Stimulated activated CD8-positive, alpha-beta memory T cell treated with anti-CD3 and anti-CD28 coated beads, Interleukin-4, amount 100 ng/mL, for 48 hours (primary cell): Measurements from ENCODE around the gene IDH2.
"Not testable (repeated sequence)": the region's sequence is repeated elsewhere in the genome, so short reads cannot be mapped to it uniquely, and the experiment has no call there.

Experiments used
- DNase-seq: peaks from one replicate; pipeline ENCODE4 v3.0.0-alpha.2; 2020

The IDH2 gene

DNA sequence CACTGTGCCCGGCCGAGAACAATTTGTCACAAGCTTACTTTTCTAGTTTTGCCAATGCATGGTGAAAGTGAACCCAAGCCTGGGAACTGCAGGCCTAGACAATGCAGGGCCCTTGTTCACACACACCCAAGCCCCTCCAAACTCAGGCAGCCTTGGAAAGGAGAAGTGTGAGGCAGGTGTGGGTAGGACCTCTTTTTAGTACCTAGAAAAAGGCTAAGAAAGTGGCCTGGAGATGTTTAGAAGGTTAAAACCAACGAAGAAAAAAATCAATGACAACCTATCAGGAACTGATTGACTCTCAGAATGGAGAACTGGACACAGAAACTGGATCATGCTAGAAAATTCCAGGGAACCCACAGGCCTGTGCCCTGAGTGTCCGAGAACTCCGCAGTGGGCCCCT is 18.8 kb downstream of the IDH2 start:
- no peak for DNase-seq

GRCh38 chr15:90082140-90082715 is 20.0 kb downstream of the IDH2 start:
- no peak for DNase-seq

DNA sequence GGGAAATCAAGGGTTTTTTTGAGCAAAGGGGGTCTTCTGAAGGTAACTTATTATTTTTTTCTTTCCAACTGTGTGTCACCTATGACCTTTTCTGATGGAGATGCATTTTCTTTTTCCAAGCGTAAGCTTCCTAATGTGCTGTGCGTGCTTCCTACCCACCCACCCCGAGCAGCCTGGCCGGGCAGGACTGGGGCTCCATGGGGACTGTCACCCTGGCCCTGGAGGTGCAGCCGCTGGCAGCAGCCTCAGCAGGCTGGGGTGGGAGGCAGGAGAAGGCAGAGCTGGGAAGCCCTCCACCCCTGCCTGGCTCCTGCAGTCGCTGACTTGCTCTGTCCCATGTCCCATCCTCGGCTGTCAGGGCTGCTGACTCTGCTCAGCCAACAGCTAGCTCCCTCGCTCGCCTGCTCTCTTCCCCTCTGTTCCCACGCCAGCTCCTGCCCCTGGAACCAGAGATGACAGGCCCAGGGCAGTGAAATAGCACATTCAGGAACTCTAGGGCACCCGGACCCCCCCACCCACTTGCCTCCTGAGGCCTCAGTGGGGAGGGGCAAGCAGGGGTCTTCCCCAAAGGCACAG is 21.4 kb downstream of the IDH2 start:
- DNase-seq: no peak

DNA sequence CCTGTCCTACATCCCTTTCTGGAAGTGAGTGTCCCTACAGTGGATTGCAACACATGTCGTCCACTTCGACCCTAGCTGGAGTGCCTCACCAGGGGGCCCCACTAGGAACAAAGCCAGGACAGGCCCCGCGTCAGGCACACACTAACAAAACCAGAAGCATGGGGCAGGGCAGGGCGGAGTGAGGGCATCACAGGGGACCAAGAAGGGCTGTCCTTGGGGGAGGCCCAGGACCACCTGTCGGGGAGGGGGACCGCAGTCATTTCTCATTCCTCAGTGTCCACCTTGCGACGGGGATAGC is 21.9 kb downstream of the IDH2 start:
- DNase-seq: no peak

DNA sequence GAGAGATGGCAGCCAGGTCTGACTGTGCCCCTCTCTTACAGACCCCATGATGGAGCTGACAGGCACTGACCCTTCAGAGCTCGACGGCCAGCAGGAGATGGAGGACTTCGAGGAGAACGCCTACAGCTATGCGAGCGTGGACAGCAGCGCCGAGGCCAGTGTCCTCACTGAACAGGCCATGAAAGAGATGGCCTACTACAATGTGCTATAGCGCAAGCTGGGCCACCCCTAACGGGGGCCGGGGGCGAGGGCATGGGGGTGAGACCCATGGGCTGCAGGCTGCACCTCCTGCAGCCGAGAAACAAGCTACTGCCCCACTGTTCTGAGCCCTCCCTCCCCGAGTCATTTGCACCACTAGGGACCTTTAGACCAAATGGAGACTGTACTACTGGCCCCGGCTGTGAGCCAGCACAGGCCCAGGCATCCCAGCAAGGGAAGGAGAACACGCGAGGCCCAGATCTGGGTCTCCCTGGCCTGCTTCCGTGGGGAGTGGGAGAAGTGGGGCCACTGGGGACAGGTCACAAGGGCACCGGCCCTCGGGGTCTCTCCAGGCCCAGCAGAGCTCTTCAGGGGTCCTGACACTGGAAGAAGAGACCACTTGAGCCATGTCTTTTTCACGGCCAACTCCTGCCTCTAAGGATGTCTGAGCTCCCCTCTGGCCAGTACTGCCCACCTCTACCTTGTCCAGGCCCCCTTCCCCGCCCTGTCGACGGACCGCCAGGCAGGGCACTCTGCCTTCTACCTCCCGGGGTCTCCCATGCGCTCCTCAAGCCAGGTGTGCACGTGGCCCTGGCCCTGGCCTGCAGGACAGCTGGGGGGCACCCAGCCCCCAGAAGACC is 22.4 kb downstream of the IDH2 start:
- no peak for DNase-seq

- DNase-seq: no peak
Observed at GRCh38 chr15:90078965-90079364, 23.3 kb downstream of the IDH2 start.

- no peak for DNase-seq
Observed at GRCh38 chr15:90076716-90077115, 25.6 kb downstream of the IDH2 start.

GRCh38 chr15:90075420-90076289 is 26.6 kb downstream of the IDH2 start:
- DNase-seq: peak; percentile 65

GRCh38 chr15:90074916-90075315 is 27.4 kb downstream of the IDH2 start:
- DNase-seq: no peak

- no peak for DNase-seq
Observed at GRCh38 chr15:90074023-90074422, 28.2 kb downstream of the IDH2 start.

DNA sequence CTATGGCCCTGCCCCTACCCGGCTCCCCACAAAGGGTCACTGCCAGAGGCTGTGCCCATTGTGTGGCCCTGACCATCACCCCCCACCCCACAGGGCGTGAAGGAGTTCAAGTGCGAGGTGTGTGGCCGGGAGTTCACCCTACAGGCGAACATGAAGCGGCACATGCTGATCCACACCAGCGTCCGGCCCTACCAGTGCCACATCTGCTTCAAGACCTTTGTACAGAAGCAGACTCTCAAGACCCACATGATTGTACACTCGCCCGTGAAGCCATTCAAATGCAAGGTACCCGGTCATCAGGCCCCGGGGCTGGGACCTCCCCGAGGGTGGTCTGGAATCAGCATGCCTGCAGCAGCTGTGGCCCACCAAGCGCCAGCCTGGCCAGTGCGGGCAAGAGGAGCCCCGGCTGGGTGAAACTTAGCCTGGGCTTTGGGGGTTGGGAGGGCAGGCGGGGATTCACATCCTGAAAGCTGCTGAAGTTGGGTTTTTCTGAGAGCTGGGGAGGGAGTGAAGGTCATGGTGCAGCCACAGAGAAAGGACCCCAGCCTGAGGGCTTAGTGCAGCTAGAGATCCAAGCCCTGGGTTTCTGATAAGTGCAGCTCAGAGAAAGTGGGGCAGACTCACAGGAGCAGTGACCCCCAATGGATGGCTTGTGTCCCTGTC is 29.2 kb downstream of the IDH2 start:
- no peak for DNase-seq

- DNase-seq: peak; percentile 86
Observed at GRCh38 chr15:90071220-90071807, 31.0 kb downstream of the IDH2 start.

GRCh38 chr15:90070623-90071022 is 31.6 kb downstream of the IDH2 start:
- not testable (repeated sequence) for DNase-seq

DNA sequence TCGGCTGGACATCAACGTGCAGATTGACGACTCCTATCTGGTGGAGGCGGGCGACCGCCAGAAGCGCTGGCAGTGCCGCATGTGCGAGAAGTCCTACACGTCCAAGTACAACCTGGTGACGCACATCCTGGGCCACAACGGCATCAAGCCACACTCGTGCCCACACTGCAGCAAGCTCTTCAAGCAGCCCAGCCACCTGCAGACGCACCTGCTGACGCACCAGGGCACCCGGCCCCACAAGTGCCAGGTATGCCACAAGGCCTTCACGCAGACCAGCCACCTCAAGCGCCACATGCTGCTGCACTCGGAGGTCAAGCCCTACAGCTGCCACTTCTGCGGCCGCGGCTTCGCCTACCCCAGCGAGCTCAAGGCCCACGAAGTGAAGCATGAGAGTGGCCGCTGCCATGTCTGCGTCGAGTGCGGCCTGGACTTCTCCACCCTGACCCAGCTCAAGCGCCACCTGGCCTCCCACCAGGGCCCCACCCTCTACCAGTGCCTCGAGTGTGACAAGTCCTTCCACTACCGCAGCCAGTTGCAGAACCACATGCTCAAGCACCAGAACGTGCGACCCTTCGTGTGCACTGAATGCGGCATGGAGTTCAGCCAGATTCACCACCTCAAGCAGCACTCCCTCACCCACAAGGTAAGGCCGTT is 34.2 kb downstream of the IDH2 start:
- DNase-seq: no peak

DNA sequence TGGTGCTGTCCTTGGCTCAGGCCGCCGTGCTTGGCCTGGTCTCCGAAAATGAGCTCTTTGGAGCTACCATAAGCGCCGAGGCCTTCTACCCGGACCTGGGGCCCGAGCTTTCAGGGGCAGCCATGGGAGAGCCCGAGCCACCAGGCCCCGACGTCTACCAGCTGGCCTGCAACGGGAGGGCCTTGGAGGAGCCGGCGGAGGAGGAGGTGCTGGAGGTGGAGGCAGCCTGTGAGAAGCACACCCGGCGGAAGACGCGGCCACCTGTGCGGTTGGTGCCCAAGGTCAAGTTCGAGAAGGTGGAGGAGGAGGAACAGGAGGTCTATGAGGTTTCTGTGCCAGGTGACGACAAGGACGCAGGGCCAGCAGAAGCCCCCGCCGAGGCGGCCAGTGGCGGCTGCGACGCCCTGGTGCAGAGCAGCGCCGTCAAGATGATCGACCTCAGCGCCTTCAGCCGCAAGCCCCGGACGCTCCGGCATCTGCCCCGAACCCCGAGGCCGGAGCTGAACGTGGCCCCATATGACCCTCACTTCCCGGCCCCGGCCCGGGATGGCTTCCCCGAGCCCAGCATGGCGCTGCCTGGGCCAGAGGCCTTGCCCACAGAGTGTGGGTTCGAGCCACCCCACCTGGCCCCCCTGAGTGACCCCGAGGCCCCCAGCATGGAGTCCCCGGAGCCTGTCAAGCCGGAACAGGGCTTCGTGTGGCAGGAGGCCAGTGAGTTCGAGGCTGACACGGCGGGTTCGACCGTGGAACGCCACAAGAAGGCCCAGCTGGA is 34.9 kb downstream of the IDH2 start:
- no peak for DNase-seq

DNA sequence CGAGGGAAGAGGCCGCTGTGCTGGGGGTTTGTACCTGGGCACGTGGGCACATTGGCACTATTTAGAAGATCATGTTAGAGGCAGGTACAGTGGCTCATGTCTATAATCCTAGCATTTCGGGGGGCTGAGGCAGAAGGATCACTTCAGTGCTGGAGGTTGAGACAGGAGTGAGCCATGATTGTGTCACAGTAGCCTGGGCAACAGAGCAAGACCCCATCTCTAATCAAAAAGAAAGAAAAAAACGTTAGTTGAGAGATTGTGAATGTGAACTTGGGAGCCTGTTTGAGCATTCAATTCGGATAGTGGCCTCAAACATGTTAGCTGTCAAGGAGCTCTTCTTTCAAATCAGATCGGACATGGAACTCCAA is 36.6 kb downstream of the IDH2 start:
- DNase-seq: no peak

DNA sequence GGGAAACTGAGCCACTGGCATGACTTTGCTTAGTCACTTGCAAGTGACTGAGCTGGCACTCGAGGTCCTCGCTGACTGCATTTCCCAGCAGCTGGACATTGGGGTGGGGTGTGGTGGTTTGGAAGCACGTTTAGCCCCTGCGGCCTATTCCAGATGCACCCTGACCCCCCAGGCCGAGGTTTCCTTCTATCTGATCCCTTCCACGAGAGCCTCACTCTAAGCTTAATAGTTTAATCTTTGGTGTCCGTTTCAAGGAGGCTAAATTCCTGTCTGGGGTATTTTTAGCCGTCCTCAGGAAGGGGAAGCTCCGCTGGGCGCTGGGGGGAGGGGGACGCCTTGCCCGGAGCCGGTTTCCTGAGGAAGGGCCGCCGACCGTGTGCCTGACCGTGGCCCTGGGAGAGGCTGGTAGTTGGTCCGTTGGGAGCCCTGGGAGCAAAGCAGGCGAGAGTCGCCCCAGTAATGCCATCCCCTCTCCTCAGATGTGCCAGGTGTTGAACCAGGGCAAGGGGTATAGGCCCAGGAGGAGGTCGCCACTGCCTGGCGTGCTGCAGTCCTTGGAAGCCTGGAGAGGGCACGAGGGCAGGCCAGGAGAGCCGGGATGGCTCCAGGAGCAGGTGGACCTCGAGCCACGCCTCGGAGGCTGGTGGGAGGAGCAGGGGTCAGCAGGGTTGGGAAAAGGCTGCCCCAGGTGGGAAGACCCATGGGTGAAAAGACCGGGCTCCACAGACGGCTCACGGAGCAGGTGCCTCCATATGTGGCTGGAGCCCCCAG is 37.2 kb downstream of the IDH2 start:
- no peak for DNase-seq

GRCh38 chr15:90063770-90064247 is 38.5 kb downstream of the IDH2 start:
- DNase-seq: no peak

DNA sequence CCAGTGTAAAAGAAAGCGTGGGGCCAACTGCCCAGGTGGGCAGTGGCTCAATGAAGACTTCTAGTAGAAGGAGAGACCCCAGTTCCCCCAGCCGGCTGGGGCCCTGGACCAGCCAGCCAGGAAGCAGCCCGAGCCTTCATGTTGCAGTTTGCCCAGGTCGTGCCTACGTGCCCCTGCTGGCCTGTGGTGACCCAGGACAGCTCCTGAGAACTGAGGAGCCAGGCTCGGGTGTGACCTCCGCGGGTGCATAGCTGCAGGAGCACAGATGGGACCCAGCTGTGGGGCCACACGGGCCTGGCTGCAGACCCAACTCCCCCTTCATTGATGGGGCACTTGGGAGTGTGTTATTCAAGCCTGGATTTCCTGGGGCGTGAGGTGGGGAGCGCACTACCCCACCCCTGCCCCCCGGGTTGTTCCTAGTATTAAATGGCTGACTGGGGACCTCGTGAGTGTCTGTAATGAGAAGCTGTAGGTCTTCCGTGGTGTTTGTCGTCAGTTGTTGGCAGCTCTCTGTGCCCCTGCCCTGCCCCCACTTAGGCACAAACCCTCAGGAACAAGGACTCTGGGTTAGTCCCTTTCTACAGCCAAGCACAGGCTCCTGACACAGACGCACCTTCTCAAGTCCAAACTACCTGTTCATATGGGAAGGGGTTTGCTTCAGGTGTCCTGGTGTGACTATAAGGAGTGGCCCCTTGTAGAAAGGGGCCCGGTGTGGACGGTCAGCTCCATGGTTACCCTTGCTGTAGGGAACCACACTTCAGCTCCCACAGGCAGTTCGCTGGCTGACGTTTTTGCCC is 39.1 kb downstream of the IDH2 start:
- no peak for DNase-seq
